OCI-LY1 (cell line): ENCODE results near the gene PRSS33.

Experiments
- H2AFZ ChIP-seq: fragments of 200-600 bp; sonication (generic), shearing (Covaris generic); 2 replicates; pipeline ENCODE4 v1.6.0; 2014; ENCODE audit warnings: antibody characterized with exemption, mild to moderate bottlenecking, low read length
- H3F3A ChIP-seq: fragments of 200-600 bp; sonication (generic), shearing (Covaris generic); 2 replicates; pipeline ENCODE4 v1.6.0; 2014; ENCODE audit warnings: mild to moderate bottlenecking, antibody characterized with exemption, low read length, moderate library complexity; ENCODE audit not compliant: insufficient read depth
- H3K27ac ChIP-seq: fragments of 200-600 bp; sonication (generic); 2 replicates; pipeline ENCODE4 v1.5.1; 2014; ENCODE audit warnings: low read length, mixed run types, mild to moderate bottlenecking, low read depth; ENCODE audit not compliant: poor library complexity, severe bottlenecking
- H3K27me3 ChIP-seq: fragments of 200-600 bp; sonication (generic); 2 replicates; pipeline ENCODE4 v1.6.0; 2014; ENCODE audit warnings: antibody characterized with exemption, mild to moderate bottlenecking, low read length, moderate library complexity; ENCODE audit not compliant: insufficient read depth
- H3K36me3 ChIP-seq: fragments of 200-600 bp; sonication (generic); 2 replicates; pipeline ENCODE4 v1.6.1; 2014; ENCODE audit warnings: mild to moderate bottlenecking, antibody characterized with exemption, low read length, moderate library complexity, mixed read lengths; ENCODE audit not compliant: insufficient read depth
- H3K4me1 ChIP-seq: fragments of 200-600 bp; sonication (generic); 2 replicates; pipeline ENCODE4 v1.5.1; 2014; ENCODE audit warnings: mild to moderate bottlenecking, low read length, moderate library complexity; ENCODE audit not compliant: insufficient read depth, severe bottlenecking
- H3K4me2 ChIP-seq: fragments of 200-600 bp; sonication (generic), shearing (Covaris generic); 2 replicates; pipeline ENCODE4 v1.6.1; 2014; ENCODE audit warnings: low read length
- H3K4me3 ChIP-seq: fragments of 200-600 bp; sonication (generic); 2 replicates; pipeline ENCODE4 v1.5.1; 2014; ENCODE audit warnings: low read length, low read depth, mild to moderate bottlenecking, mixed read lengths; ENCODE audit not compliant: poor library complexity, severe bottlenecking
- H3K79me2 ChIP-seq: fragments of 200-600 bp; shearing (Covaris generic); 2 replicates; pipeline ENCODE4 v1.6.1; 2016; ENCODE audit warnings: mixed run types, low read length, mixed read lengths; ENCODE audit not compliant: insufficient read depth
- H3K9ac ChIP-seq: fragments of 200-600 bp; sonication (generic), shearing (Covaris generic); 2 replicates; pipeline ENCODE4 v1.6.1; 2014; ENCODE audit warnings: mild to moderate bottlenecking, low read length, mixed read lengths
- H3K9me2 ChIP-seq: fragments of 200-600 bp; sonication (generic), shearing (Covaris generic); 2 replicates; pipeline ENCODE4 v1.6.1; 2014; ENCODE audit warnings: low read depth, mild to moderate bottlenecking, low read length, mixed read lengths
- H3K9me3 ChIP-seq: fragments of 200-600 bp; shearing (Covaris generic); 2 replicates; pipeline ENCODE4 v1.6.1; 2014; ENCODE audit warnings: low read length, mixed read lengths
- H4K20me1 ChIP-seq: fragments of 200-600 bp; sonication (generic), shearing (Covaris generic); 2 replicates; pipeline ENCODE4 v1.6.0; 2016; ENCODE audit warnings: mild to moderate bottlenecking, low read length; ENCODE audit not compliant: insufficient read depth
- CTCF ChIP-seq: fragments of 200-600 bp; sonication (generic), shearing (Covaris generic); IDR thresholded peaks from 2 replicates; pipeline ENCODE4 v1.5.1; 2017; ENCODE audit warnings: mild to moderate bottlenecking, antibody characterized with exemption, low read length, moderate library complexity, mixed read lengths
- EZH2 ChIP-seq: fragments of 200-600 bp; sonication (generic), shearing (Covaris generic); IDR thresholded peaks from 2 replicates; pipeline ENCODE4 v1.8.0; 2017; ENCODE audit warnings: borderline replicate concordance, mixed run types, mild to moderate bottlenecking, antibody characterized with exemption, low read length, moderate library complexity, mixed read lengths

The PRSS33 gene

GRCh38 chr16:2763173-2763572 is 24.2 kb downstream of the PRSS33 start:
- TF ChIP-seq EZH2 = no peak
- no peak for TF ChIP-seq CTCF
- no peaks in the 10 kb centered on the region for H3K27me3 ChIP-seq
- H3F3A ChIP-seq = no peaks in the 10 kb centered on the region; the same call in 1 of the 2 replicates
- H3K9ac ChIP-seq = no peak overlapping the region
- no peak overlapping the region for H2AFZ ChIP-seq
- no peaks in the 10 kb centered on the region for H3K4me1 ChIP-seq
- H3K4me3 ChIP-seq = no peak overlapping the region
- H3K27ac ChIP-seq = no peak overlapping the region
- no peaks in the 10 kb centered on the region for H3K9me3 ChIP-seq
- no peaks in the 10 kb centered on the region for H3K79me2 ChIP-seq
- no peak overlapping the region for H3K4me2 ChIP-seq
- peaks cover 100% of the 10 kb centered on the region for H3K36me3 ChIP-seq
- no peaks in the 10 kb centered on the region for H4K20me1 ChIP-seq
- H3K9me2 ChIP-seq = no peaks in the 10 kb centered on the region

GRCh38 chr16:2762711-2763110 is 24.6 kb downstream of the PRSS33 start:
- Histone ChIP-seq H3K9ac (no peak overlapping the region), H3K27ac (no peak overlapping the region), H4K20me1 (no peaks in the 10 kb centered on the region), H3K27me3 (no peaks in the 10 kb centered on the region), H3F3A (no peaks in the 10 kb centered on the region; the same call in 1 of the 2 replicates), H3K4me3 (no peak overlapping the region), H3K4me2 (no peak overlapping the region), H2AFZ (no peak overlapping the region), H3K9me2 (no peaks in the 10 kb centered on the region), H3K36me3 (peaks cover 100% of the 10 kb centered on the region), H3K9me3 (no peaks in the 10 kb centered on the region), H3K4me1 (no peaks in the 10 kb centered on the region), H3K79me2 (no peaks in the 10 kb centered on the region)
- TF ChIP-seq CTCF = no peak
- TF ChIP-seq EZH2 = no peak

- H4K20me1 ChIP-seq = no peaks in the 10 kb centered on the region
Measured at GRCh38 chr16:2761886-2762583, 25.3 kb downstream of the PRSS33 start.

More at GRCh38 chr16:2761886-2762583, 25.3 kb downstream of the PRSS33 start:
- Histone ChIP-seq H3K27me3 (no peaks in the 10 kb centered on the region), H3K9ac (no peak overlapping the region), H3K4me2 (no peak overlapping the region), H3K27ac (no peak overlapping the region), H3K4me3 (no peak overlapping the region), H3K4me1 (no peaks in the 10 kb centered on the region), H2AFZ (no peak overlapping the region), H3F3A (no peaks in the 10 kb centered on the region), H3K9me2 (no peaks in the 10 kb centered on the region), H3K36me3 (peaks cover 100% of the 10 kb centered on the region), H3K9me3 (no peaks in the 10 kb centered on the region), H3K79me2 (peaks cover 7% of the 10 kb centered on the region)
- no peak for TF ChIP-seq EZH2
- no peak for TF ChIP-seq CTCF
